ENCODE data around the gene PSORS1C1. TPM values are rescaled to one million over a fixed set of nuclear protein-coding genes. Genes with fewer than 3 reads are reported as not detected.

Gene PSORS1C1
- total RNA-seq, 1 donor from 2014 or later, result not detected

GRCh38 chr6:31130751-31131150, 16.2 kb downstream of the PSORS1C1 start:
- Mint-ChIP-seq H3K9me3 (no peaks in the 10 kb centered on the region), H3K36me3 (no peaks in the 10 kb centered on the region), H3K27me3 (peaks cover 23% of the 10 kb centered on the region), H3K4me1 (ENCODE audit: unreplicated experiment) (peaks cover 5% of the 10 kb centered on the region), H3K27ac (no peak overlapping the region), H3K4me3 (no peak overlapping the region)
- no peak for DNase-seq (ENCODE audit: extremely low spot score, unreplicated experiment)
- no peak for TF ChIP-seq CTCF (conservative IDR thresholded peaks at IDR 0.05)

- Mint-ChIP-seq H3K36me3 (no peaks in the 10 kb centered on the region), H3K4me1 (ENCODE audit: unreplicated experiment) (peaks cover 5% of the 10 kb centered on the region), H3K27me3 (peaks cover 21% of the 10 kb centered on the region)
Measured at GRCh38 chr6:31131595-31131994, 17.0 kb downstream of the PSORS1C1 start.

GRCh38 chr6:31132806-31133205, 18.2 kb downstream of the PSORS1C1 start:
- Mint-ChIP-seq H3K4me3 (no peak overlapping the region), H3K36me3 (no peaks in the 10 kb centered on the region), H3K27ac (no peak overlapping the region), H3K9me3 (peaks cover 4% of the 10 kb centered on the region), H3K27me3 (peaks cover 19% of the 10 kb centered on the region), H3K4me1 (ENCODE audit: unreplicated experiment) (peaks cover 10% of the 10 kb centered on the region)
- no peak for DNase-seq (ENCODE audit: extremely low spot score, unreplicated experiment)
- no peak for TF ChIP-seq CTCF (conservative IDR thresholded peaks at IDR 0.05)

More at GRCh38 chr6:31131595-31131994, 17.0 kb downstream of the PSORS1C1 start:
- no peak for DNase-seq (ENCODE audit: extremely low spot score, unreplicated experiment)
- Mint-ChIP-seq H3K4me3 (no peak overlapping the region), H3K27ac (no peak overlapping the region), H3K9me3 (no peaks in the 10 kb centered on the region)
- no peak for TF ChIP-seq CTCF (conservative IDR thresholded peaks at IDR 0.05)

GRCh38 chr6:31135710-31136109, 21.1 kb downstream of the PSORS1C1 start:
- H3K36me3 Mint-ChIP-seq, result no peaks in the 10 kb centered on the region

GRCh38 chr6:31138982-31139381, 24.4 kb downstream of the PSORS1C1 start, which contains the start of gene PSORS1C2:
PSORS1C2 (minus strand) TSS chr6:31139066; CDS start chr6:31139026, 40 bp downstream.
- H3K4me3 Mint-ChIP-seq, result no peak within 1 kb of the TSS
- no peak within 1 kb of the TSS for H3K27ac Mint-ChIP-seq
- no peak for TF ChIP-seq CTCF (conservative IDR thresholded peaks at IDR 0.05)
- H3K27me3 Mint-ChIP-seq, result peaks cover 9% of the 10 kb centered on the region
- no peak for DNase-seq (ENCODE audit: extremely low spot score, unreplicated experiment)
- H3K36me3 Mint-ChIP-seq, result no peaks in the 10 kb centered on the region
- peaks cover 12% of the 10 kb centered on the region for H3K4me1 Mint-ChIP-seq (ENCODE audit: unreplicated experiment)
- peaks cover 4% of the 10 kb centered on the region for H3K9me3 Mint-ChIP-seq

More at GRCh38 chr6:31135710-31136109, 21.1 kb downstream of the PSORS1C1 start:
- H3K9me3 Mint-ChIP-seq, result peaks cover 4% of the 10 kb centered on the region
- no peak for TF ChIP-seq CTCF (conservative IDR thresholded peaks at IDR 0.05)
- DNase-seq (ENCODE audit: extremely low spot score, unreplicated experiment), result no peak
- H3K27me3 Mint-ChIP-seq, result peaks cover 9% of the 10 kb centered on the region
- no peak overlapping the region for H3K4me3 Mint-ChIP-seq
- H3K4me1 Mint-ChIP-seq (ENCODE audit: unreplicated experiment), result peaks cover 5% of the 10 kb centered on the region
- no peak overlapping the region for H3K27ac Mint-ChIP-seq

- peaks cover 12% of the 10 kb centered on the region for H3K4me1 Mint-ChIP-seq (ENCODE audit: unreplicated experiment)
- peaks cover 9% of the 10 kb centered on the region for H3K27me3 Mint-ChIP-seq
- H3K4me3 Mint-ChIP-seq, result no peak overlapping the region
- no peak for TF ChIP-seq CTCF (conservative IDR thresholded peaks at IDR 0.05)
- peaks cover 4% of the 10 kb centered on the region for H3K9me3 Mint-ChIP-seq
- DNase-seq (ENCODE audit: extremely low spot score, unreplicated experiment), result no peak
- no peak overlapping the region for H3K27ac Mint-ChIP-seq
- no peaks in the 10 kb centered on the region for H3K36me3 Mint-ChIP-seq
Measured at GRCh38 chr6:31139599-31139998, 25.0 kb downstream of the PSORS1C1 start.

All from type B pancreatic cell (in vitro differentiated cells).